ENCODE results near the gene LSAMP. TPM values are rescaled to one million over a fixed set of nuclear protein-coding genes. Genes with fewer than 3 reads are reported as not detected.
"Not testable (repeated sequence)": the region's sequence is repeated elsewhere in the genome, so short reads cannot be mapped to it uniquely, and the experiment has no call there.

The LSAMP gene
- total RNA-seq, 1 donor from 2014 or later, result 24.6 TPM

GRCh38 chr3:115766587-115767482, 678.5 kb downstream of the LSAMP start:
- Histone ChIP-seq H3K4me3 (no peak overlapping the region), H3K9me3 (no peaks in the 10 kb centered on the region), H3K36me3 (no peaks in the 10 kb centered on the region), H3K27me3 (no peaks in the 10 kb centered on the region), H3K4me1 (no peaks in the 10 kb centered on the region), H3K27ac (no peak overlapping the region)
- TF ChIP-seq, protein P1, sequence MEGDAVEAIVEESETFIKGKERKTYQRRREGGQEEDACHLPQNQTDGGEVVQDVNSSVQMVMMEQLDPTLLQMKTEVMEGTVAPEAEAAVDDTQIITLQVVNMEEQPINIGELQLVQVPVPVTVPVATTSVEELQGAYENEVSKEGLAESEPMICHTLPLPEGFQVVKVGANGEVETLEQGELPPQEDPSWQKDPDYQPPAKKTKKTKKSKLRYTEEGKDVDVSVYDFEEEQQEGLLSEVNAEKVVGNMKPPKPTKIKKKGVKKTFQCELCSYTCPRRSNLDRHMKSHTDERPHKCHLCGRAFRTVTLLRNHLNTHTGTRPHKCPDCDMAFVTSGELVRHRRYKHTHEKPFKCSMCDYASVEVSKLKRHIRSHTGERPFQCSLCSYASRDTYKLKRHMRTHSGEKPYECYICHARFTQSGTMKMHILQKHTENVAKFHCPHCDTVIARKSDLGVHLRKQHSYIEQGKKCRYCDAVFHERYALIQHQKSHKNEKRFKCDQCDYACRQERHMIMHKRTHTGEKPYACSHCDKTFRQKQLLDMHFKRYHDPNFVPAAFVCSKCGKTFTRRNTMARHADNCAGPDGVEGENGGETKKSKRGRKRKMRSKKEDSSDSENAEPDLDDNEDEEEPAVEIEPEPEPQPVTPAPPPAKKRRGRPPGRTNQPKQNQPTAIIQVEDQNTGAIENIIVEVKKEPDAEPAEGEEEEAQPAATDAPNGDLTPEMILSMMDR (IDR thresholded peaks at IDR 0.05), result no peak
- intact Hi-C loops (cut with DNase I), result no loop called here
- DNase-seq (no peak), ATAC-seq (no peak)

GRCh38 chr3:115761927-115762305, 683.4 kb downstream of the LSAMP start:
- intact Hi-C loops (cut with DNase I), result no loop called here
- Histone ChIP-seq H3K4me1 (no peaks in the 10 kb centered on the region), H3K27ac (no peak overlapping the region), H3K9me3 (no peaks in the 10 kb centered on the region), H3K4me3 (no peak overlapping the region), H3K27me3 (no peaks in the 10 kb centered on the region), H3K36me3 (no peaks in the 10 kb centered on the region)
- TF ChIP-seq, protein P1 (IDR thresholded peaks at IDR 0.05), result no peak
- ATAC-seq (no peak), DNase-seq (no peak)

DNA sequence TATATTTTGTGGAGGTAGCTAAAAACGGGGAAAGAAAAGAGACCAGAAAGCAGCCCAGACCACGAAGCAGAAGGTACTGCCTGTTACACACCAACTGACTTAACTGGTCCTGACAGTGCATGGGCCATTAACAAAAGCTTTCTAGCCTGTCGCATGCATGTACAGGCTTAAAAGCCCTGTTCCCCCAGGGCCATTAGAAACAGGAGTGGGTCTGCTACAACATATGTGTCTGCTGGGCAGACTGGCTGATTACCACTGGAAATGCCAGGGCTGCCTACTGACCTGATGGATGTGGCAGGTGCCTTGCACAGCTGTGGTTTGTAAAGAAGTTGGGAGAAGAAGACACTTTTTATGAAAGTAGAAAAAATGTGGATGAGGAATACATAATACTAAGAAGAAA, 684.6 kb downstream of the LSAMP start:
- H3K9me3 ChIP-seq, result no peaks in the 10 kb centered on the region
- no peaks in the 10 kb centered on the region for H3K4me1 ChIP-seq
- H3K27me3 ChIP-seq, result no peaks in the 10 kb centered on the region
- TF ChIP-seq, protein P1 (IDR thresholded peaks at IDR 0.05), result no peak
- ATAC-seq (no peak), DNase-seq (no peak)
- H3K36me3 ChIP-seq, result no peaks in the 10 kb centered on the region
- no peak overlapping the region for H3K27ac ChIP-seq
- intact Hi-C loops (cut with DNase I), result no loop called here
- no peak overlapping the region for H3K4me3 ChIP-seq

DNA sequence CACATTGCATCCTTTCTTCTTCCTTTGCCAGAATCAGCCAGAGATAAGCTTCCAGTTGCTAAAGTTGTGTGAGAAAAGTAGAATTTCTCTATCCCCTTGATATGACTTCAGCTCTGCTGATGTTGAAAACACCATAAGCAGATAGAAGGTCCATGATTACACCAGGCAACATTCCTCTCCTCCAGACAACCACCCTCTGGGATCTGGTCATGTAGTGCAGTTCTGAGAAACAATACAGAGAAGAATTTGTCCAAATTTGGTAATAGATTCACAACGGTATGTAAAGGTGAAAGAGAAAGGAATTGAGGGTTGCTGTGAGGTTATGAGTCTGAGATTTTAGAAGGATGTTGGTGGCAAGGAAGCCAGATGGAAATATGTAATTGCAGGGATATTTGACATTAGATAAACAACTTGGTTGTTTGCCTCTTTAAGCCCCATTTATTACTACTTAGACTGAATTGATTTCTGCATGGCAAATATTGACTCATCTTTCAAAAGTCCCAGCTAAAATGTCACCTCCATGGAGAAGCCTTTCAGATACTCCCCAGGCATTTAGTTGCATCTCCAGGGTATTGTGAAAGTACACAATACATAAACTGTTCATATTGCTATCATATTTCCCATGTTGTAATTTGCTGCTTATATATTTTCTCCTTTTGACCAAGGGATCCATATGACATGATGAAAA, 687.1 kb downstream of the LSAMP start:
- Histone ChIP-seq H3K36me3 (no peaks in the 10 kb centered on the region), H3K27ac (no peak overlapping the region), H3K4me3 (no peak overlapping the region), H3K27me3 (no peaks in the 10 kb centered on the region), H3K4me1 (no peaks in the 10 kb centered on the region), H3K9me3 (no peaks in the 10 kb centered on the region)
- intact Hi-C loops (cut with DNase I), result no loop called here
- DNase-seq, result no peak
- no peak for ATAC-seq
- TF ChIP-seq, protein P1 (IDR thresholded peaks at IDR 0.05), result no peak

DNA sequence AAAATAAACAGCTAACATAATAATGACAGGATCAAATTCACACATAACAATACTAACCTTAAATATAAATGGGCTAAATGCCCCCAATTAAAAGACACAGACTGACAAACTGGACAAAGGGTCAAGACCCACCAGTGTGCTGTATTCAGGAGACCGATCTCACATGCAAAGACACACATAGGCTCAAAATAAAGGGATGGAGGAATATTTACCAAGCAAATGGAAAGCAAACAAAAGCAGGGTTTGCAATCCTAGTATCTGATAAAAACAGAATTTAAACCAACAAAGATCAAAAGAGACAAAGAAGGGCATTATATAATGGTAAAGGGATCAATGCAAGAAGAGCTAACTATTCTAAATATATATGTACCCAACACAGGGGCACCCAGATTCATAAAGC, 692.3 kb downstream of the LSAMP start:
- H3K9me3 ChIP-seq; H3K36me3 ChIP-seq; ATAC-seq; H3K27me3 ChIP-seq; H3K27ac ChIP-seq; H3K4me1 ChIP-seq; H3K4me3 ChIP-seq; DNase-seq; intact Hi-C loops (cut with DNase I): not testable (repeated sequence)

Data from upper lobe of right lung (tissue), 1 donor.